RWPE1 (cell line): Measurements from ENCODE around the gene IFITM5.

ENCODE experiments used
- CTCF ChIA-PET: fragments of 350-600 bp; sonication (Branson Sonifier 250); formaldehyde crosslinking; extraction: SDS; loops from one replicate; lab custom pipeline; 2021; lab: Yijun Ruan, JAX
- POLR2A ChIA-PET: fragments of 400-600 bp; formaldehyde crosslinking; extraction: SDS; loops from one replicate; lab custom pipeline; 2020; ENCODE audit warnings: antibody characterized with exemption; ENCODE audit not compliant: low non-redundant PET; lab: Yijun Ruan, JAX
- DNase-seq: peaks from one replicate; pipeline ENCODE4 v3.0.0; 2012; ENCODE audit warnings: low spot score
- H3K27ac ChIP-seq: fragments of 450-650 bp; 2 replicates; pipeline ENCODE4 v1.5.1; 2017
- CTCF ChIP-seq: fragments of 450-650 bp; conservative IDR thresholded peaks from 2 replicates; pipeline ENCODE4 v1.5.1; 2017; ENCODE audit warnings: low read depth, mild to moderate bottlenecking

Gene IFITM5

GRCh38 chr11:259413-259812, 39.9 kb downstream of the IFITM5 start:
- POLR2A ChIA-PET, result no interaction called here
- CTCF ChIA-PET, result no interaction called here
- TF ChIP-seq CTCF, result no peak
- no peak for DNase-seq
- no peak overlapping the region for H3K27ac ChIP-seq

GRCh38 chr11:257766-258493, 41.4 kb downstream of the IFITM5 start:
- ChIA-PET POLR2A (no interaction called here), CTCF (interaction anchor here (0.8 to 1.1 kb wide), 2 partner anchors 21 to 47 kb away, joined by 3 to 9 read pairs; no protein-coding TSS in a partner anchor)
- no peak overlapping the region for H3K27ac ChIP-seq
- no peak for DNase-seq
- no peak for TF ChIP-seq CTCF

- DNase-seq, result no peak
- ChIA-PET POLR2A (no interaction called here), CTCF (no interaction called here)
- no peak overlapping the region for H3K27ac ChIP-seq
- no peak for TF ChIP-seq CTCF
These were observed 42.2 kb downstream of the IFITM5 start for GRCh38 chr11:256952-257737.

- ChIA-PET POLR2A (no interaction called here), CTCF (no interaction called here)
- H3K27ac ChIP-seq, result no peak overlapping the region
- TF ChIP-seq CTCF, result no peak
- DNase-seq, result no peak
These were observed 43.5 kb downstream of the IFITM5 start for GRCh38 chr11:255816-256215.

GRCh38 chr11:255176-255575, 44.1 kb downstream of the IFITM5 start:
- H3K27ac ChIP-seq, result no peak overlapping the region
- DNase-seq, result no peak
- TF ChIP-seq CTCF, result no peak
- POLR2A ChIA-PET, result no interaction called here
- CTCF ChIA-PET, result no interaction called here

- POLR2A ChIA-PET, result no interaction called here
- DNase-seq, result no peak
- TF ChIP-seq CTCF, result no peak
- H3K27ac ChIP-seq, result no peak overlapping the region; the same call in 1 of the 2 replicates
- CTCF ChIA-PET, result no interaction called here
These were observed 45.4 kb downstream of the IFITM5 start for GRCh38 chr11:253886-254270.
